Panc1 (cell line): ENCODE data around the gene JPT2. TPM values are rescaled to one million over a fixed set of nuclear protein-coding genes. Genes with fewer than 3 reads are reported as not detected.
"Not testable (repeated sequence)": the region's sequence is repeated elsewhere in the genome, so short reads cannot be mapped to it uniquely, and the experiment has no call there.

ENCODE experiments used
- ATAC-seq: fragments of 200-7000 bp; cut with Tn5 transposase; 2 replicates; pipeline ENCODE4 v1.9.1; 2020; ENCODE audit warnings: mild to moderate bottlenecking, moderate library complexity
- BruUV-seq: library from RNA; stranded (reverse); fragments of 400-500 nt; replicated peaks from 2 replicates; lab custom pipeline; 2021; lab: Mats Ljungman, UMichigan
- CTCF ChIA-PET: fragments of 300-600 bp; sonication (Branson Sonifier 250); formaldehyde crosslinking; loops from one replicate; lab custom pipeline; 2022; ENCODE audit warnings: antibody characterized with exemption; lab: Charles Lee
- POLR2A ChIA-PET: fragments of 300-600 bp; sonication (Branson Sonifier 250); formaldehyde crosslinking; loops from one replicate; lab custom pipeline; 2022; ENCODE audit warnings: antibody characterized with exemption; lab: Charles Lee
- DNase-seq: peaks from one replicate; pipeline ENCODE4 v3.0.0-alpha.2; 2010; ENCODE audit warnings: low read depth, low spot score
- H3K27ac ChIP-seq: 2 replicates; pipeline ENCODE4 v1.5.1; 2011; ENCODE audit warnings: mild to moderate bottlenecking, low read length, inconsistent platforms
- H3K27me3 ChIP-seq: fragments of 200-500 bp; sonication (Bioruptor generic); 2 replicates; pipeline ENCODE4 v1.6.0; 2014; ENCODE audit warnings: low read length, inconsistent platforms; ENCODE audit not compliant: control insufficient read depth, insufficient read depth
- H3K36me3 ChIP-seq: fragments of 200-500 bp; sonication (Bioruptor generic); 2 replicates; pipeline ENCODE4 v1.5.1; 2014; ENCODE audit warnings: inconsistent platforms, mild to moderate bottlenecking, low read length, moderate library complexity; ENCODE audit not compliant: control insufficient read depth, insufficient read depth
- H3K4me1 ChIP-seq: 2 replicates; pipeline ENCODE4 v1.5.1; 2011; ENCODE audit warnings: inconsistent platforms, mild to moderate bottlenecking, low read length, moderate library complexity; ENCODE audit not compliant: control insufficient read depth, insufficient read depth
- H3K4me3 ChIP-seq, 2 experiments: 2 replicates each; pipeline ENCODE4 v1.5.1; 2011 to 2012; ENCODE audit warnings: low read depth in 2 of 2, low read length in 2 of 2, mild to moderate bottlenecking in 2 of 2, inconsistent platforms in 1 of 2, moderate library complexity in 1 of 2
- H3K9me3 ChIP-seq: fragments of 200-500 bp; sonication (Bioruptor generic); 2 replicates; pipeline ENCODE4 v1.5.1; 2014; ENCODE audit warnings: low read depth, mild to moderate bottlenecking, inconsistent platforms, low read length, moderate library complexity; ENCODE audit not compliant: control insufficient read depth, insufficient read depth
- CTCF ChIP-seq: fragments of 450-650 bp; IDR thresholded peaks from 2 replicates; pipeline ENCODE4 v1.5.1; 2017; ENCODE audit warnings: mild to moderate bottlenecking
- POLR2AphosphoS5 ChIP-seq: IDR thresholded peaks from 2 replicates; pipeline ENCODE4 v1.6.1; 2012; ENCODE audit warnings: mild to moderate bottlenecking, low read depth, low read length, moderate library complexity
- REST ChIP-seq, 2 experiments: IDR thresholded peaks; 2 replicates each; pipeline ENCODE4 v1.6.1; 2011 to 2012; ENCODE audit warnings: low read depth in 2 of 2, control low read depth in 1 of 2, low read length in 1 of 2, mild to moderate bottlenecking in 1 of 2, moderate library complexity in 1 of 2; ENCODE audit not compliant: insufficient read depth in 1 of 2
- SIN3A ChIP-seq: IDR thresholded peaks from 2 replicates; pipeline ENCODE4 v1.6.1; 2012; ENCODE audit warnings: low read depth, mild to moderate bottlenecking, low read length, moderate library complexity, borderline replicate concordance; ENCODE audit not compliant: insufficient read depth
- TCF7L2 ChIP-seq: IDR thresholded peaks from 2 replicates; pipeline ENCODE4 v1.6.1; 2011; ENCODE audit warnings: mild to moderate bottlenecking, low read depth, low read length, inconsistent platforms
- in situ Hi-C: cut with HindIII; loops from 2 replicates; pipeline ENCODE4 v1.10.0; 2016; ENCODE audit warnings: low sequenced_read_pairs, low pct_unique_long_range_greater_than_20kb
- intact Hi-C: fragments of 100-400 bp; cut with micrococcal nuclease; formaldehyde crosslinking; loops from one replicate; pipeline ENCODE4 v1.10.0; 2022; ENCODE audit not compliant: unreplicated experiment
- total RNA-seq: library from RNA; stranded (reverse); gene quantifications from one replicate; pipeline ENCODE4 v1.2.1, GENCODE V29; 2021; ENCODE audit not compliant: unreplicated experiment

Gene JPT2
- total RNA-seq, 1 experiment from 2014 or later, result 200 TPM

GRCh38 chr16:1719559-1720229, 41.6 kb downstream of the JPT2 start:
- BruUV-seq, result not testable (repeated sequence)
- peaks cover 62% of the 10 kb centered on the region for H3K4me1 ChIP-seq

GRCh38 chr16:1721372-1721771, 43.3 kb downstream of the JPT2 start:
- in situ Hi-C loops, result no loop called here
- ChIA-PET CTCF (no interaction called here), POLR2A (interaction anchor here (0.6 kb wide), 1 partner anchor 419 kb away, joined by 9 read pairs; no protein-coding TSS in a partner anchor)
- H3K36me3 ChIP-seq, result no peaks in the 10 kb centered on the region
- ATAC-seq (peak; percentile 1), DNase-seq (no peak)
- TF ChIP-seq REST (IDR thresholded peaks at IDR 0.05; ENCODE audit: insufficient read depth in 1 of 2, low read depth in 2 of 2, low read length in 1 of 2), result no peak
- TF ChIP-seq POLR2AphosphoS5, result no peak
- TF ChIP-seq CTCF, result no peak
- no peak for TF ChIP-seq TCF7L2
- no peak for TF ChIP-seq SIN3A
- no TSS peak for BruUV-seq
- no peaks in the 10 kb centered on the region for H3K9me3 ChIP-seq
- H3K4me3 ChIP-seq, result no peak overlapping the region
- peaks cover 58% of the 10 kb centered on the region for H3K4me1 ChIP-seq
- intact Hi-C loops, result no loop called here
- H3K27me3 ChIP-seq, result no peaks in the 10 kb centered on the region
- peak overlapping the region; percentile 91 for H3K27ac ChIP-seq

More at GRCh38 chr16:1719559-1720229, 41.6 kb downstream of the JPT2 start:
- H3K27ac ChIP-seq, result peak overlapping the region; percentile 91
- DNase-seq, H3K9me3 ChIP-seq, H3K36me3 ChIP-seq, in situ Hi-C loops, H3K27me3 ChIP-seq, POLR2A ChIA-PET, H3K4me3 ChIP-seq, intact Hi-C loops: not testable (repeated sequence)
- TF ChIP-seq TCF7L2 (peak; percentile 72; the same call in 1 of the 2 replicates), POLR2AphosphoS5 (peak; percentile 65)
- peak; percentile 75 for ATAC-seq
- CTCF ChIA-PET, result interaction anchor here (1.3 kb wide), 1 partner anchor 14 kb away, joined by 5 read pairs; no protein-coding TSS in a partner anchor
